BLaER1 (cell line): Measurements from ENCODE around the gene TMEM171.
A peak's percentile ranks its signal among the peaks of the same experiment; 100 is the strongest.

Source experiments
- H3K27ac ChIP-seq: shearing (Covaris generic); formaldehyde crosslinking; 2 replicates; pipeline ENCODE4 v1.8.1; 2022
- H3K27me3 ChIP-seq: shearing (Covaris generic); formaldehyde crosslinking; 2 replicates; pipeline ENCODE4 v1.8.1; 2022
- H3K36me3 ChIP-seq: shearing (Covaris generic); formaldehyde crosslinking; 2 replicates; pipeline ENCODE4 v1.8.1; 2022
- H3K4me1 ChIP-seq: shearing (Covaris generic); formaldehyde crosslinking; 2 replicates; pipeline ENCODE4 v1.8.1; 2022
- H3K4me2 ChIP-seq: shearing (Covaris generic); formaldehyde crosslinking; 2 replicates; pipeline ENCODE4 v1.8.1; 2022
- H3K4me3 ChIP-seq: shearing (Covaris generic); formaldehyde crosslinking; 2 replicates; pipeline ENCODE4 v1.8.1; 2022
- H3K9ac ChIP-seq: shearing (Covaris generic); formaldehyde crosslinking; 2 replicates; pipeline ENCODE4 v1.8.1; 2022
- H3K9me3 ChIP-seq: shearing (Covaris generic); formaldehyde crosslinking; 2 replicates; pipeline ENCODE4 v1.8.1; 2022
- H4K20me1 ChIP-seq: shearing (Covaris generic); formaldehyde crosslinking; 2 replicates; pipeline ENCODE4 v1.8.1; 2022
- Cebpa-rat ChIP-seq: shearing (Covaris generic); IDR thresholded peaks from 2 replicates; pipeline ENCODE4 v1.8.1; 2022

TMEM171 gene

GRCh38 chr5:73149540-73149939, 29.2 kb downstream of the TMEM171 start:
- Histone ChIP-seq H3K36me3 (no peaks in the 10 kb centered on the region), H3K27ac (no peak overlapping the region), H3K27me3 (peaks cover 44% of the 10 kb centered on the region), H3K4me2 (no peak overlapping the region), H3K9ac (no peak overlapping the region), H3K4me3 (no peak overlapping the region), H4K20me1 (peaks cover 27% of the 10 kb centered on the region; the same call in 1 of the 2 replicates), H3K9me3 (no peaks in the 10 kb centered on the region), H3K4me1 (no peaks in the 10 kb centered on the region)
- no peak for TF ChIP-seq Cebpa-rat

- TF ChIP-seq Cebpa-rat, result no peak
- Histone ChIP-seq H3K4me3 (no peak overlapping the region), H3K27me3 (peaks cover 57% of the 10 kb centered on the region), H3K4me1 (peaks cover 11% of the 10 kb centered on the region), H3K27ac (no peak overlapping the region), H3K9me3 (no peaks in the 10 kb centered on the region), H3K4me2 (no peak overlapping the region), H4K20me1 (peaks cover 38% of the 10 kb centered on the region), H3K9ac (no peak overlapping the region), H3K36me3 (no peaks in the 10 kb centered on the region)
These were observed 30.5 kb downstream of the TMEM171 start for GRCh38 chr5:73150876-73151275.

GRCh38 chr5:73151766-73152410, 31.5 kb downstream of the TMEM171 start:
- Histone ChIP-seq H3K27me3 (peaks cover 67% of the 10 kb centered on the region), H3K4me3 (no peak overlapping the region), H3K9me3 (no peaks in the 10 kb centered on the region), H3K4me1 (peaks cover 14% of the 10 kb centered on the region), H3K4me2 (no peak overlapping the region), H3K36me3 (no peaks in the 10 kb centered on the region), H3K27ac (no peak overlapping the region), H4K20me1 (peaks cover 46% of the 10 kb centered on the region), H3K9ac (no peak overlapping the region)
- no peak for TF ChIP-seq Cebpa-rat

GRCh38 chr5:73152411-73153388, 32.3 kb downstream of the TMEM171 start:
- TF ChIP-seq Cebpa-rat, result no peak
- H3K27ac ChIP-seq, result no peak overlapping the region
- no peak overlapping the region for H3K9ac ChIP-seq
- H3K9me3 ChIP-seq, result no peaks in the 10 kb centered on the region
- peaks cover 14% of the 10 kb centered on the region for H3K4me1 ChIP-seq
- H3K36me3 ChIP-seq, result no peaks in the 10 kb centered on the region
- no peak overlapping the region for H3K4me3 ChIP-seq
- H3K4me2 ChIP-seq, result no peak overlapping the region
- peaks cover 75% of the 10 kb centered on the region for H3K27me3 ChIP-seq
- H4K20me1 ChIP-seq, result peaks cover 54% of the 10 kb centered on the region

- Histone ChIP-seq H3K36me3 (no peaks in the 10 kb centered on the region), H3K4me2 (no peak overlapping the region), H3K9ac (no peak overlapping the region), H3K27ac (no peak overlapping the region), H3K4me1 (peaks cover 14% of the 10 kb centered on the region), H3K9me3 (no peaks in the 10 kb centered on the region), H3K27me3 (peaks cover 83% of the 10 kb centered on the region), H3K4me3 (no peak overlapping the region), H4K20me1 (peaks cover 62% of the 10 kb centered on the region)
- no peak for TF ChIP-seq Cebpa-rat
These were observed 33.1 kb downstream of the TMEM171 start for GRCh38 chr5:73153513-73153912.

GRCh38 chr5:73154208-73155006, 34.0 kb downstream of the TMEM171 start:
- no peak overlapping the region for H3K9ac ChIP-seq
- peaks cover 71% of the 10 kb centered on the region for H4K20me1 ChIP-seq
- peaks cover 17% of the 10 kb centered on the region for H3K4me1 ChIP-seq
- H3K36me3 ChIP-seq, result no peaks in the 10 kb centered on the region
- no peak overlapping the region for H3K4me2 ChIP-seq
- H3K27ac ChIP-seq, result no peak overlapping the region
- TF ChIP-seq Cebpa-rat, result no peak
- no peak overlapping the region for H3K4me3 ChIP-seq
- peaks cover 92% of the 10 kb centered on the region for H3K27me3 ChIP-seq
- no peaks in the 10 kb centered on the region for H3K9me3 ChIP-seq

GRCh38 chr5:73155271-73156222, 35.2 kb downstream of the TMEM171 start:
- Histone ChIP-seq H3K9me3 (no peaks in the 10 kb centered on the region), H3K4me2 (peak overlapping the region; percentile 22), H3K4me1 (peaks cover 29% of the 10 kb centered on the region), H3K36me3 (no peaks in the 10 kb centered on the region), H3K4me3 (no peak overlapping the region), H4K20me1 (peaks cover 82% of the 10 kb centered on the region), H3K27ac (no peak overlapping the region), H3K27me3 (peaks cover 95% of the 10 kb centered on the region), H3K9ac (no peak overlapping the region)
- TF ChIP-seq Cebpa-rat, result no peak

GRCh38 chr5:73157414-73158303, 37.3 kb downstream of the TMEM171 start:
- Histone ChIP-seq H4K20me1 (peaks cover 77% of the 10 kb centered on the region), H3K27ac (no peak overlapping the region), H3K4me3 (no peak overlapping the region), H3K27me3 (peaks cover 94% of the 10 kb centered on the region), H3K4me1 (peaks cover 35% of the 10 kb centered on the region), H3K36me3 (no peaks in the 10 kb centered on the region), H3K9me3 (peaks cover under 1% of the 10 kb centered on the region; the same call in 1 of the 2 replicates), H3K4me2 (no peak overlapping the region), H3K9ac (no peak overlapping the region)
- TF ChIP-seq Cebpa-rat, result no peak
